ENCODE measurements around the gene SRSF4.
"Not testable (repeated sequence)": the region's sequence is repeated elsewhere in the genome, so short reads cannot be mapped to it uniquely, and the experiment has no call there.

Gene SRSF4

GRCh38 chr1:29181413-29182225 is at the start of gene SRSF4:
Gene SRSF4, minus strand, starts transcription at chr1:29181900. Its CDS starts 148 bp downstream, at chr1:29181752.
- peak; percentile 100 for DNase-seq (ENCODE audit: low read depth, low spot score)

- DNase-seq (ENCODE audit: low read depth, low spot score), result peak; percentile 97
Measured at GRCh38 chr1:29230553-29231378, 49.1 kb upstream of the SRSF4 start, which contains the start of gene MECR. Gene MECR, minus strand, starts transcription at chr1:29230934. Its CDS starts 28 bp downstream, at chr1:29230906.

GRCh38 chr1:29230204-29230552 is 48.5 kb upstream of the SRSF4 start:
- no peak for DNase-seq (ENCODE audit: low read depth, low spot score)

GRCh38 chr1:29227511-29227910 is 45.8 kb upstream of the SRSF4 start:
- DNase-seq (ENCODE audit: low read depth, low spot score), result no peak

GRCh38 chr1:29225361-29225760 is 43.7 kb upstream of the SRSF4 start:
- no peak for DNase-seq (ENCODE audit: low read depth, low spot score)

GRCh38 chr1:29224356-29224837 is 42.7 kb upstream of the SRSF4 start:
- DNase-seq (ENCODE audit: low read depth, low spot score), result no peak

- DNase-seq (ENCODE audit: low read depth, low spot score), result no peak
Measured at GRCh38 chr1:29223521-29223920, 41.8 kb upstream of the SRSF4 start.

- DNase-seq (ENCODE audit: low read depth, low spot score), result peak; percentile 62
Measured at GRCh38 chr1:29222686-29223085, 41.0 kb upstream of the SRSF4 start.

- DNase-seq (ENCODE audit: low read depth, low spot score), result not testable (repeated sequence)
Measured at GRCh38 chr1:29222260-29222659, 40.6 kb upstream of the SRSF4 start.

- no peak for DNase-seq (ENCODE audit: low read depth, low spot score)
Measured at GRCh38 chr1:29221296-29221695, 39.6 kb upstream of the SRSF4 start.

- DNase-seq (ENCODE audit: low read depth, low spot score), result no peak
Measured at GRCh38 chr1:29218223-29218622, 36.5 kb upstream of the SRSF4 start.

- DNase-seq (ENCODE audit: low read depth, low spot score), result no peak
Measured at GRCh38 chr1:29217633-29218032, 35.9 kb upstream of the SRSF4 start.

- no peak for DNase-seq (ENCODE audit: low read depth, low spot score)
Measured at GRCh38 chr1:29213055-29213454, 31.4 kb upstream of the SRSF4 start.

GRCh38 chr1:29211086-29212030 is 29.7 kb upstream of the SRSF4 start:
- no peak for DNase-seq (ENCODE audit: low read depth, low spot score)

- DNase-seq (ENCODE audit: low read depth, low spot score), result no peak
Measured at GRCh38 chr1:29210278-29211085, 28.8 kb upstream of the SRSF4 start.

GRCh38 chr1:29209173-29209572 is 27.5 kb upstream of the SRSF4 start:
- DNase-seq (ENCODE audit: low read depth, low spot score), result peak; percentile 64

GRCh38 chr1:29208442-29208841 is 26.7 kb upstream of the SRSF4 start:
- no peak for DNase-seq (ENCODE audit: low read depth, low spot score)

- DNase-seq (ENCODE audit: low read depth, low spot score), result peak; percentile 98
Measured at GRCh38 chr1:29202584-29203340, 21.1 kb upstream of the SRSF4 start.

GRCh38 chr1:29202053-29202452 is 20.4 kb upstream of the SRSF4 start:
- DNase-seq (ENCODE audit: low read depth, low spot score), result no peak

GRCh38 chr1:29201595-29202051 is 19.9 kb upstream of the SRSF4 start:
- DNase-seq (ENCODE audit: low read depth, low spot score), result no peak

Data from astrocyte of the hippocampus (primary cell).